ENCODE measurements around the gene NEU3. TPM values are rescaled to one million over a fixed set of nuclear protein-coding genes. Genes with fewer than 3 reads are reported as not detected.

Gene NEU3
- total RNA-seq, 1 experiment from 2014 or later: 12.5 TPM

DNA sequence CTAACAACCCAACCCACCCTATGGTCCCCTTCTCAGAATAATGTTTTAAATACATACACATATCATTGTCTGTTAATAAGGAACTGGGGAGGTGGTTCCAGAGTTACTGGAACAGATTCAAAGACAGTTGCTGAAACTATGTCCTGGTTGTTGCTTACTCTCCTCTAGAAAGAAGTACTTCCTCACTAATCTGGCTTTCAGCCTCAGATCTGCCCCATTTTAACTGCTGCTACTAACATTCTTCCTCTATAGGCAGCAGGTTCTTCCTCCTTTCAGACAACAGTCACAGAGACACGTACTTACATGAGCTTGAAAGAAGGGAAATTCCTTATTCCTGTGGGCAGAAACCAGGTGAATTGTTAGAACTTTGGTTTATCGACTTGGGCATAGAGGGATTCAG, 8.1 kb upstream of the NEU3 start:
- no peak for DNase-seq (ENCODE audit: low read depth, low spot score)
- no peak for ATAC-seq
- no peaks in the 10 kb centered on the region for H3K9me2 ChIP-seq (ENCODE audit: insufficient read depth)
- H3K9ac ChIP-seq (ENCODE audit: low read length): no peak overlapping the region
- no peaks in the 10 kb centered on the region for H3K27me3 ChIP-seq (ENCODE audit: insufficient read depth, low read length)
- intact Hi-C loops (cut with micrococcal nuclease): no loop called here
- H3K36me3 ChIP-seq (ENCODE audit: control insufficient read depth in 1 of 2, insufficient read depth in 2 of 2, low read length in 2 of 2): peaks cover 9 to 12% of the 10 kb centered on the region in 2 experiments; a peak in 3 of 4 replicates
- no peak overlapping the region for H3K27ac ChIP-seq (ENCODE audit: low read depth, low read length)
- H3K4me3 ChIP-seq (replicated peaks in 1 of 2; ENCODE audit: low read depth in 1 of 2, low read length in 2 of 2): no peak overlapping the region
- no peak overlapping the region for H2AFZ ChIP-seq (ENCODE audit: low read depth, low read length, poor library complexity, severe bottlenecking)
- ChIA-PET RAD21 (ENCODE audit: low non-redundant PET in 1 of 2, low total read pairs in 2 of 2, uncharacterized antibody in 2 of 2, unreplicated experiment in 2 of 2) (no interaction called here), POLR2A (no interaction called here), CTCF (no interaction called here)
- TF ChIP-seq ELF1 (IDR thresholded peaks at IDR 0.05; ENCODE audit: borderline replicate concordance, low read depth): no peak
- no peak for TF ChIP-seq ZNF274 (IDR thresholded peaks at IDR 0.05; ENCODE audit: low read depth, low read length)
- no peak for TF ChIP-seq SRF (IDR thresholded peaks at IDR 0.05; ENCODE audit: low read depth)
- TF ChIP-seq, protein P1, sequence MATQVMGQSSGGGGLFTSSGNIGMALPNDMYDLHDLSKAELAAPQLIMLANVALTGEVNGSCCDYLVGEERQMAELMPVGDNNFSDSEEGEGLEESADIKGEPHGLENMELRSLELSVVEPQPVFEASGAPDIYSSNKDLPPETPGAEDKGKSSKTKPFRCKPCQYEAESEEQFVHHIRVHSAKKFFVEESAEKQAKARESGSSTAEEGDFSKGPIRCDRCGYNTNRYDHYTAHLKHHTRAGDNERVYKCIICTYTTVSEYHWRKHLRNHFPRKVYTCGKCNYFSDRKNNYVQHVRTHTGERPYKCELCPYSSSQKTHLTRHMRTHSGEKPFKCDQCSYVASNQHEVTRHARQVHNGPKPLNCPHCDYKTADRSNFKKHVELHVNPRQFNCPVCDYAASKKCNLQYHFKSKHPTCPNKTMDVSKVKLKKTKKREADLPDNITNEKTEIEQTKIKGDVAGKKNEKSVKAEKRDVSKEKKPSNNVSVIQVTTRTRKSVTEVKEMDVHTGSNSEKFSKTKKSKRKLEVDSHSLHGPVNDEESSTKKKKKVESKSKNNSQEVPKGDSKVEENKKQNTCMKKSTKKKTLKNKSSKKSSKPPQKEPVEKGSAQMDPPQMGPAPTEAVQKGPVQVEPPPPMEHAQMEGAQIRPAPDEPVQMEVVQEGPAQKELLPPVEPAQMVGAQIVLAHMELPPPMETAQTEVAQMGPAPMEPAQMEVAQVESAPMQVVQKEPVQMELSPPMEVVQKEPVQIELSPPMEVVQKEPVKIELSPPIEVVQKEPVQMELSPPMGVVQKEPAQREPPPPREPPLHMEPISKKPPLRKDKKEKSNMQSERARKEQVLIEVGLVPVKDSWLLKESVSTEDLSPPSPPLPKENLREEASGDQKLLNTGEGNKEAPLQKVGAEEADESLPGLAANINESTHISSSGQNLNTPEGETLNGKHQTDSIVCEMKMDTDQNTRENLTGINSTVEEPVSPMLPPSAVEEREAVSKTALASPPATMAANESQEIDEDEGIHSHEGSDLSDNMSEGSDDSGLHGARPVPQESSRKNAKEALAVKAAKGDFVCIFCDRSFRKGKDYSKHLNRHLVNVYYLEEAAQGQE (IDR thresholded peaks at IDR 0.05; ENCODE audit: low read depth): no peak
- TF ChIP-seq JUND (IDR thresholded peaks at IDR 0.05): no peak
- no peak for TF ChIP-seq EZH2 (IDR thresholded peaks at IDR 0.05)
- no peak for TF ChIP-seq ZFX (IDR thresholded peaks at IDR 0.05)
- TF ChIP-seq CEBPB (IDR thresholded peaks at IDR 0.05; ENCODE audit: low read depth): no peak
- no peaks in the 10 kb centered on the region for H3K79me2 ChIP-seq (ENCODE audit: insufficient read depth, low read length)
- H3K4me1 ChIP-seq (ENCODE audit: control insufficient read depth in 1 of 2, insufficient read depth in 2 of 2, low read length in 2 of 2): no peaks in the 10 kb centered on the region
- 0 out of 2 replicates have a peak, but pooled peaks cover 3% of the 10 kb centered on the region for H4K20me1 ChIP-seq (ENCODE audit: insufficient read depth)
- no peak overlapping the region for H3K4me2 ChIP-seq (ENCODE audit: low read length)
- H3K9me3 ChIP-seq (ENCODE audit: control insufficient read depth in 1 of 2, insufficient read depth in 1 of 2, low read depth in 1 of 2, low read length in 2 of 2): no peaks in the 10 kb centered on the region
- no TSS peak for BruUV-seq (replicated peaks)
